Measurements from ENCODE around the gene OLFML2A.

The OLFML2A gene

GRCh38 chr9:124809211-124809610 is 32.3 kb downstream of the OLFML2A start:
- Histone ChIP-seq H3K27me3 (ENCODE audit: control insufficient read depth, insufficient read depth, low read length) (no peaks in the 10 kb centered on the region), H3K9ac (ENCODE audit: low read length) (no peak overlapping the region), H3K36me3 (ENCODE audit: control insufficient read depth, insufficient read depth, low read length) (no peaks in the 10 kb centered on the region), H3K4me1 (ENCODE audit: control insufficient read depth, insufficient read depth, low read length) (no peaks in the 10 kb centered on the region), H3K4me3 (ENCODE audit: low read length) (no peak overlapping the region), H3K9me3 (ENCODE audit: control insufficient read depth, low read length) (no peaks in the 10 kb centered on the region)

DNA sequence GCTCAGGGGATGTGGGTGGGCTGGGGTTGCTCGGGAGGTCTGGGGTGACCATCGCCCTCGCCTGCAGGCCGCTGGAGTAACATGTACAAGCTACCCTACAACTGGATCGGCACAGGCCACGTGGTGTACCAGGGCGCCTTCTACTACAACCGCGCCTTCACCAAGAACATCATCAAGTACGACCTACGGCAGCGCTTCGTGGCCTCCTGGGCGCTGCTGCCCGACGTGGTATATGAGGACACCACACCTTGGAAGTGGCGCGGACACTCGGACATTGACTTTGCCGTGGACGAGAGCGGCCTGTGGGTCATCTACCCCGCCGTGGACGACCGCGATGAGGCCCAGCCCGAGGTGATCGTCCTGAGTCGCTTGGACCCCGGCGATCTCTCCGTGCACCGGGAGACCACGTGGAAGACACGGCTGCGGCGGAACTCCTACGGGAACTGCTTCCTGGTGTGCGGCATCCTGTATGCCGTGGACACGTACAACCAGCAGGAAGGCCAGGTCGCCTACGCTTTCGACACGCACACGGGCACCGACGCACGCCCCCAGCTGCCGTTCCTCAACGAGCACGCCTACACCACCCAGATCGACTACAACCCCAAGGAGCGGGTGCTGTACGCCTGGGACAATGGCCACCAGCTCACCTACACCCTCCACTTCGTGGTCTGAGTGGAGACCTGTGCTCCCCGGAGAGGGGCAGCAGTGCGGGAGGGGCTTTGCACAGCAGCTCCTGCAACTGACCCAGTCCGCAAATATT is 33.0 kb downstream of the OLFML2A start:
- no peak overlapping the region for H3K4me3 ChIP-seq (ENCODE audit: low read length)
- H3K27me3 ChIP-seq (ENCODE audit: control insufficient read depth, insufficient read depth, low read length), result no peaks in the 10 kb centered on the region
- no peaks in the 10 kb centered on the region for H3K9me3 ChIP-seq (ENCODE audit: control insufficient read depth, low read length)
- H3K4me1 ChIP-seq (ENCODE audit: control insufficient read depth, insufficient read depth, low read length), result no peaks in the 10 kb centered on the region
- no peaks in the 10 kb centered on the region for H3K36me3 ChIP-seq (ENCODE audit: control insufficient read depth, insufficient read depth, low read length)
- H3K9ac ChIP-seq (ENCODE audit: low read length), result no peak overlapping the region

DNA sequence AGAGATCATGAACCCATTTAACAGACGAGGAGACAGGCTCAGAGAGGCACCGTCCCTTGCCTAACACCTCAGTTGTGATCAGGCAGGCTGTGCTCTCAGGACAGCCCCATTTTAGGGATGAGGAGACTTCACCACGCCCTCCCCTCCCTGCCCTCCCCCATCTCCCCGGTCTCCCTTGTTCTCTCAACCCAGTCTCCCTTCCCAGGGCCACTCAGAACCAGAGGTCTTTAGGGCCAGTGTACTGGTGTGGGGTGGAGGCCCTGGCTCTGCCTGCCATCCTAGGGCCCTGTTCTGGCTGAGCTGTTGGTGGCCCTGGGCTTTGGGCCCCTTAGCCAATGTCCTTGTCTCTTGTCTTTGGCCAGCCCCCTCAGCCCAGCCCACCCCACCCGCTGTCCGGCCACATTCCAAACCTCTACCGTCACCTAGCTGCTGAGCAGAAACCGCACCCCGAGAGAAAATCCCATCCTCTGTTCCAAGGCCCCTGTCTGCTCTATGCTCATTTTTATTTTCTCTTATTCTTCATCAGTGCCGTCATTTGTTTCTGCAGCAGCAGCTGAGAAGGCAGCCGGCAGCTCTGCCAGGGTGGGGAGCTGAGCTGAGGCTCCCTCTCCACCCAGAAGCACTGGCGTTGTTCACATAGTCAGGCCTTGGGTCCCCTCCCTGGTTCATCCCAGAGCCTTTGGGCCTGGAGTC is 33.9 kb downstream of the OLFML2A start:
- no peaks in the 10 kb centered on the region for H3K9me3 ChIP-seq (ENCODE audit: control insufficient read depth, low read length)
- no peak overlapping the region for H3K9ac ChIP-seq (ENCODE audit: low read length)
- H3K4me1 ChIP-seq (ENCODE audit: control insufficient read depth, insufficient read depth, low read length), result no peaks in the 10 kb centered on the region
- H3K4me3 ChIP-seq (ENCODE audit: low read length), result no peak overlapping the region
- H3K27me3 ChIP-seq (ENCODE audit: control insufficient read depth, insufficient read depth, low read length), result no peaks in the 10 kb centered on the region
- no peaks in the 10 kb centered on the region for H3K36me3 ChIP-seq (ENCODE audit: control insufficient read depth, insufficient read depth, low read length)

GRCh38 chr9:124812441-124812876 is 35.5 kb downstream of the OLFML2A start:
- H3K4me3 ChIP-seq (ENCODE audit: low read length), result no peak overlapping the region
- no peaks in the 10 kb centered on the region for H3K4me1 ChIP-seq (ENCODE audit: control insufficient read depth, insufficient read depth, low read length)
- H3K27me3 ChIP-seq (ENCODE audit: control insufficient read depth, insufficient read depth, low read length), result no peaks in the 10 kb centered on the region
- H3K9ac ChIP-seq (ENCODE audit: low read length), result no peak overlapping the region
- H3K36me3 ChIP-seq (ENCODE audit: control insufficient read depth, insufficient read depth, low read length), result no peaks in the 10 kb centered on the region
- no peaks in the 10 kb centered on the region for H3K9me3 ChIP-seq (ENCODE audit: control insufficient read depth, low read length)

DNA sequence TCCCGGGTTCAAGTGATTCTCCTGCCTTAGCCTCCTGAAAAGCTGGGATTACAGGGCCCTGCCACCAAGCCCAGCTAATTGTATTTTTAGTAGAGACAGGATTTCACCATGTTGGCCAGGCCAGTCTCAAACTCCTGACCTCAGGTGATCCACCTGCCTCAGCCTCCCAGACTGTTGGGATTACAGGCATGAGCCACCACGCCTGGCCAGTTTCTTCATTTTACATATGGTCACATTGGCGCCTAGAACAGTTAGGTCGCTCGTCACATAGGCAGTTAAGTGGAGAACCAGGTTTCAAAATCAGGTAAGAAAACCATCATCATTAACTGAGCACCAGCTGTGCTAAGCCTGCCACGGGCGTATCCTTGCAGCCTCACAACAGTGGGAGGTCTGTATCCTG is 36.1 kb downstream of the OLFML2A start:
- H3K4me1 ChIP-seq (ENCODE audit: control insufficient read depth, insufficient read depth, low read length), result no peaks in the 10 kb centered on the region

DNA sequence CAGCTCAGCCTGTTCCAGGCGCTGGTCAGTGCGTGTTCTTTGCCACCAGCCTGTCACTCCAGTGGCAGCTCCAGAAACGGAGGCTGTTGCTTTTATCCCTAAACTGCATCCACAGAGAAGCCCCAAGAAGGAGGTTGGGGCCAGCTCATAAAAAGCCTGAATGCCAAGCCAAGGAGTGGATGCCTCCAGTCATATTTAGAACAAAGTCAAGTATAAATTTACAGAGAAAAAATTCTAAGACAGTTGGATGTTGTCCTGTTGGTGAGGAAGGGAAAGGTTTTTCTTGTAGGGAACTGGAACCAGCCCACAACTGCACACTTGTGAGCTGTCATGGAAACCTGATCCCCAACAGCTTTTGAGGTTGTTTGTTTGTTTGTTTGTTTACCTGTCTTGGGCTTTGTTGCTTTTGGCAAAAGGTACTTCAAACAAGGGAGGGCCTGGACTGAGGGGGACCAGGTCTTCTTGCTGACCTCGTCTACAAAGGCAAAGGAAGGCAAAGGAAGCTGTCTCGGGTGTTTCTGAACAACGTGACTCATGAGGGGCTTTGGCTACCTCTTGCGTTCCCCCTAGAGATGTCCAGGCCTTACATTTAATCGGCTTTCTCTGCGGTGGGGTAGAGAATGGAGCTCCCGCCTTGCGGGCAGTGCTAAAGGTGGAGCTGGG is 36.7 kb downstream of the OLFML2A start:
- no peaks in the 10 kb centered on the region for H3K4me1 ChIP-seq (ENCODE audit: control insufficient read depth, insufficient read depth, low read length)

More for the DNA sequence above, 36.1 kb downstream of the OLFML2A start:
- H3K27me3 ChIP-seq (ENCODE audit: control insufficient read depth, insufficient read depth, low read length), result no peaks in the 10 kb centered on the region
- H3K36me3 ChIP-seq (ENCODE audit: control insufficient read depth, insufficient read depth, low read length), result no peaks in the 10 kb centered on the region
- H3K4me3 ChIP-seq (ENCODE audit: low read length), result no peak overlapping the region
- H3K9me3 ChIP-seq (ENCODE audit: control insufficient read depth, low read length), result no peaks in the 10 kb centered on the region
- H3K9ac ChIP-seq (ENCODE audit: low read length), result no peak overlapping the region

GRCh38 chr9:124814164-124814535 is 37.2 kb downstream of the OLFML2A start:
- no peaks in the 10 kb centered on the region for H3K36me3 ChIP-seq (ENCODE audit: control insufficient read depth, insufficient read depth, low read length)
- H3K9me3 ChIP-seq (ENCODE audit: control insufficient read depth, low read length), result no peaks in the 10 kb centered on the region
- H3K4me1 ChIP-seq (ENCODE audit: control insufficient read depth, insufficient read depth, low read length), result no peaks in the 10 kb centered on the region
- no peaks in the 10 kb centered on the region for H3K27me3 ChIP-seq (ENCODE audit: control insufficient read depth, insufficient read depth, low read length)
- no peak overlapping the region for H3K4me3 ChIP-seq (ENCODE audit: low read length)
- H3K9ac ChIP-seq (ENCODE audit: low read length), result no peak overlapping the region

More for the DNA sequence above, 36.7 kb downstream of the OLFML2A start:
- no peaks in the 10 kb centered on the region for H3K27me3 ChIP-seq (ENCODE audit: control insufficient read depth, insufficient read depth, low read length)
- no peaks in the 10 kb centered on the region for H3K9me3 ChIP-seq (ENCODE audit: control insufficient read depth, low read length)
- H3K4me3 ChIP-seq (ENCODE audit: low read length), result no peak overlapping the region
- no peaks in the 10 kb centered on the region for H3K36me3 ChIP-seq (ENCODE audit: control insufficient read depth, insufficient read depth, low read length)
- H3K9ac ChIP-seq (ENCODE audit: low read length), result no peak overlapping the region

GRCh38 chr9:124815601-124816000 is 38.7 kb downstream of the OLFML2A start:
- Histone ChIP-seq H3K27me3 (ENCODE audit: control insufficient read depth, insufficient read depth, low read length) (no peaks in the 10 kb centered on the region), H3K36me3 (ENCODE audit: control insufficient read depth, insufficient read depth, low read length) (no peaks in the 10 kb centered on the region), H3K9me3 (ENCODE audit: control insufficient read depth, low read length) (no peaks in the 10 kb centered on the region), H3K4me3 (ENCODE audit: low read length) (no peak overlapping the region), H3K9ac (ENCODE audit: low read length) (no peak overlapping the region), H3K4me1 (ENCODE audit: control insufficient read depth, insufficient read depth, low read length) (no peaks in the 10 kb centered on the region)

- H3K9ac ChIP-seq (ENCODE audit: low read length), result no peak overlapping the region
- no peak overlapping the region for H3K4me3 ChIP-seq (ENCODE audit: low read length)
These were observed 41.7 kb downstream of the OLFML2A start for GRCh38 chr9:124818431-124819281.

GRCh38 chr9:124820698-124821623 is 44.0 kb downstream of the OLFML2A start:
- no peak overlapping the region for H3K4me3 ChIP-seq (ENCODE audit: low read length)
- H3K36me3 ChIP-seq (ENCODE audit: control insufficient read depth, insufficient read depth, low read length), result no peaks in the 10 kb centered on the region
- no peaks in the 10 kb centered on the region for H3K4me1 ChIP-seq (ENCODE audit: control insufficient read depth, insufficient read depth, low read length)
- H3K9me3 ChIP-seq (ENCODE audit: control insufficient read depth, low read length), result no peaks in the 10 kb centered on the region
- no peak overlapping the region for H3K9ac ChIP-seq (ENCODE audit: low read length)
- H3K27me3 ChIP-seq (ENCODE audit: control insufficient read depth, insufficient read depth, low read length), result no peaks in the 10 kb centered on the region

More at GRCh38 chr9:124818431-124819281, 41.7 kb downstream of the OLFML2A start:
- H3K27me3 ChIP-seq (ENCODE audit: control insufficient read depth, insufficient read depth, low read length), result no peaks in the 10 kb centered on the region
- no peaks in the 10 kb centered on the region for H3K36me3 ChIP-seq (ENCODE audit: control insufficient read depth, insufficient read depth, low read length)
- no peaks in the 10 kb centered on the region for H3K4me1 ChIP-seq (ENCODE audit: control insufficient read depth, insufficient read depth, low read length)
- no peaks in the 10 kb centered on the region for H3K9me3 ChIP-seq (ENCODE audit: control insufficient read depth, low read length)

Measured in mucosa of stomach (tissue), 1 donor.